EL (cell line): ENCODE results near the gene XIRP1.
"Not testable (repeated sequence)": the region's sequence is repeated elsewhere in the genome, so short reads cannot be mapped to it uniquely, and the experiment has no call there.

Experiments used
- DNase-seq: peaks from one replicate; pipeline ENCODE4 v3.0.0-alpha.2; 2016

The XIRP1 gene

DNA sequence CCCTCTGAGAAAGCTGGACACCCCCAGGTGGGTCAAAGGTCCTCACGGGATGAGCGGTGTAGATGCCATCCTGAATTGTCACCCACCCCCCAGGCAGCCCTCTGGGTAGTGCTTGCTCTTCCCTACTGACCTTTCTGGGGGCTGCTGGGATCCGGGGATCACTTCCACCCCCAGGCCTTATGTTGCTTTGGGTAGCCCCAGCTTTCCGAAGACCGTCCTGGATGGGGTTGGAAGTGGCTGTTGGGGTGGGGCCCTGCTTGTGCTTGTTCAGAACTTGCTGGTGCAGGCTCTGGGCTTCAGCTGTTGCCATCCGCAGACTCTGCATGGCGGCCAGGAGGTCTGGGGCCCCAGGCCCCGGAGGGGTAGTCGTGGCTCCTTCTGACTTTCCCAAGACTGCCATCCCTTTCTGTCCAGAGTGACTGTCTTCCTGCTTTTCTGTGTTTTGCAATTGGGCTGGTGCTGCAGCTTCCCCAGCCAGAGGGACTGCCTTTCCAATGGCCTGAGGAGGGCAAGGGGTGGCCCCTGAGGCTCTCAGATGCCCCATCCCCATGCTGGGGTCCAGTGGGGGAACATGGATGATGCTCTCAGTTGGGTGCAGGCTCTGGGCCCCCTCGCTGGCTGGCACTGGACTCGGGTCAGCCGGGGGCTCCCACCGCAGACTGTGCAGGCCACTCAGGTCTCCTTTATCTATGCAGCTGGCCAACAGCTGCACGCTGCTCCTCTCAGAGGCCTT is 6.3 kb downstream of the XIRP1 start:
- DNase-seq: no peak

DNA sequence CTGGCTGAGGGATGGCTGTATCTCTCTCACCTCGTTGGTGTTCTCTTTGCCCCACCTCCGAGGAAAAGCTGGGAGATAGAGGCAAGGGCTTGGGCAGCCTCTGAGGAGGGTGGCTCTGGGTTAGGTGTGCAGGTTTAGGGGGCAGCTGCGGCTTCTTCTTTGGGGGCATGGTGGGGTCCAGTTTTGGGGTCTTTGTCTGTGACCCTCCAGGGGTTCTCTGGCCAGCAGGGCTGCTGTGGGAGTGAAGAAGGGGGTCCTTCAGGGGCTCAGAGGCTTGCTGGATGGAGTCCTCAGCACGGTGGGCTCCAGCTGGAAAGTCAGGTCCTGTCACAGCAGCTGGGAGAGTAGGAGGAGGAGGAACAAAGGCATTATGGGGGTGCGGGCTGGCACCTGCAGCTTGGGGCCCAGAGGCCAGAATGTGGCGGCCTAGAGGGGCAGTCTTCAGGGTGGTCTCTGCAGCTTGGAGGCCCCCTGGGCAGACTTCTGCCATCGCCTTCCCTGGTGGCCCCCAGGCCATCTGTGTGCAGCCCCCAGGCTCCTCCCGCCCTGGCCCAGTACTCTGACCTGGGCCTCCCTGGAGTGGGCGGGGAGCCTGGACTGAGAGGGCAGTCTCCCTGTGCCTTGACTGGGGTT is 7.0 kb downstream of the XIRP1 start:
- DNase-seq: no peak

DNA sequence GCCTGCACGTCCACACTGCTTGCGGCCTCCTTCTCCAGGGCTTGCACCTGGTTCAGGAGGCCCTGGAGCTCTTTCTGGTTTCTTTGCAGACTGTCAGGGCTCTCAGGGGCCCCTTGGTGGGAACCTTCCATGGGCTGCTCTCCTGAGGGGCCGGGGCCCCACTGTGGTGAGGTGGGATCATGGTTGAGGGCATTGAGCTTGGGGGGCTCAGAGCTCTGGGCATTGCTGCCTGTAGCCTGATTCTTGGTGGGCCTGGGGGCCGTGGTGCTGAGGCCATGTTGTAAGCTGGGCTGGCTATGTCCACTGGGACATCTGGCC is 7.5 kb downstream of the XIRP1 start:
- DNase-seq: no peak

DNA sequence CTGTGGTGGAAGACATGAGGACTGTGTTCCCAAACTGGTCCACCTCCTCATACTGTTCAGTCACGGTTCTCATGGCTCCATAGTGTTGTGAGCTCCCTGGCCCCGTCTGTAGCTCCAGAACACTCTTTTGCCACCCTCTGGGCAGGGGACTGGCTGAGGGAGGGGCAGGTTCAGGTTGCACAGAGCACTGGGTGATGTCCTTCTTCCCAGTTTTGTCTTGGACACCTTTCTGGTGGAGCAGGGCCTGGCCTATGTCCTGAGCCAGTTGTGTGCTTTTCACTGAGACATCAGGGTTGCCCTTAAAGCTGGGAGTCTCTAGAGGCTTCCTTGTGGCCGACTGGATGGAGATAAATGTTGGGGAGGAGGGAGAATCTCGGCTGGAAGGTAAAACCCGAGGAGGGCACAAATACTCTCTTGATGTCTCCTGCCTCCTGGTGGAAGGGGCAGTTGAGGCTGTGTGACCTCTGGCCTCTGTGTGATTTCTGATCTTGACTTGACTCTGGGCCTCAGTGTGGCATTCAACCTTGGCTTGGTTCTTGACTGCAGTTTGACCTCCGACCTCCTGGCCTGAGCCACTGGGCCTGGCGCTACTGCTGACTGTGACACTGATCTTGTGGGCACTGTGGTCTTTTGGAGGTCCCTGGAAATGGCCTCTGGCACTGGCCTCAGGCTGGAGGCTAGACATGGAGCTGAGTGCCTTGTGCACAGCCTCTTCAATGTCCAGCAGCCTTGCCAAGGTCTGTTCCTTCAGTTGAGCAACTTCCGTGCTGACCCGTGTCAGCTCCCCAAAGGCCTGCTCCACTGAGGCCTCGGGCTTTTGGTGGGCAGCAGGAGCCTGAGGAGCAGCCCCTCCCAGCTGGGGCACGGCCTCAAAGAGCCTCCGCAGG is 8.1 kb downstream of the XIRP1 start:
- DNase-seq: no peak

DNA sequence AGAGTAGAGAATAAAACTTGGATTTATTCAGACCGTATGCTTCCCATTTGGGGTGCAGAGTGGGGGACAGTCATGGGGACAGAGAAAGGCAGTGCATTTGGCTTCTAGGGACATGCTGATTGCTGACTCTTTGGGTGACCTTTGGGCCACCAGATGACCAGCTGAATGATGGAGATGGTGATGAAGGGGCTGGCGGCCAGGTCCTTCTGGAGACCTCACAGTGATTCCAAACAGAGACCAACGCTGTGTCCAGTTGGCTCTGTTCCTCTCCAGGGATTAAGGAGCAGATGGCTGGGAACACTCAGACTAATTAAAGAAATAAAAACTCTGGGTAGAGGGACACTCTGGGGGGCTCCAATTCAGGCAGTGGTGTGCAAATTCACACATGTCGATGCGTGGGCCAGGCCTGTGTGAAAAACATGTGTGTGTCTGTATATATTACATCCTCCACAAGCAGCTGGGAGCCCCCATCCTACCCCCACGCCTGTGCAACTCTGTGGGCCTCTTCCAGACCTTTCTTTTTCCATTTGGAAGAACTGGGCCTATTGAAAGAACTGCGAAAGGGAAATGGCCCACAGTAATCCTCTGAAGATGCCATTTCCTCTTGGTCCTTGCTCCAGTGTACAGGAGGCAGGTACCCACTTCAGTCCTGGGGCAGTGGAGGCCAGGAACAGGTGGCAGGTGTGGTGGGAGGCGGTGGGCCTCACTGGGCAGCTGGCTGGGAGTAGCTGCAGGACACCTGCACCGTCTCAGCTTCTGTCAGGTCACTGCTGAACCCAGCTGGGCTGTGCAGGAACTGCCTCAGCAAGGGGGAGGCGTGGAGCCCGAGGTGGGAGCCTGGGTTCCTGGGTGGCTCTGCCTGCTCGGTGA is 8.9 kb downstream of the XIRP1 start:
- no peak for DNase-seq

DNA sequence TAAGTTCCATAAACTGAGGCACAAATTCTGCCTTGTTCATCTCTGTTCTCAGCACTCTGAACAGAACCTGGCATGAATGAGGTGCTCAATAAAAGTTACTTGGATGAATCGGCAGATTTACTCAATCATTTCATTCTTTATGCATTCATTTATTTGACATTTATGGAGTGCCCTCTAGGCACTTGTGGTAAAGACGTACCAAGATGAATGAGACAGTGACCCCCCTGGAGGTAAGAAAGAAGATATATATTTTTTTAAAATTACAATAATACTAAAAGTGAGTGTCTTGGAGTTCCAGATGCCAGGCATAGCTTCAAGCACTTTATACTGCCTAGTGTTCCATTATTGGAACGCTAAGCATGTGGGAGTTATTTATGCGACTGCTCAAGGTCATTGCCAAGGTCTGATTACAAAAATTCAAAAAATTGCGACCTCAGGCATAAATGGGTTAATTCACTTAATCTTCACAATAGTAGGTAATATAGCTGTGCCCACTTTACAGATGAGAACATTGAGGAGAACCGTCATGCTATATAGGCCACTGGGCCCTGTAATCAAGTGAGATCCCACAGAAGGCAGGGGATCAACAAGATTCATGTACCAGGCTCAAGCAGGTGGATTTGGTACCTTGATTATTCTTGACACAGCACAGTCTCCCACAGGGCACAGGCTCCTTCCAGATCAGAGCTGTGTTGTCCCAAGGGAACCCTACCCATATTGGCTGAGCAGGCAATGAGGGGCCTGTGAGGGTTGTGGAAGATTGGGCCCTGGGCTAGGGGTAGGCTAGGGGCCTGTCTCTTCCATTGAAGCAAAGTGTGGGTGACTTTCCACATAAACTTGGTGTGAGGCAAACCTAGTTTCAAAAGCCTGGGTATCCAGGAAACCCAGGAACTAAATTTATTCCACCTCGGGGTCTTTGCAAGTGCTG is 10.7 kb downstream of the XIRP1 start:
- DNase-seq: no peak

DNA sequence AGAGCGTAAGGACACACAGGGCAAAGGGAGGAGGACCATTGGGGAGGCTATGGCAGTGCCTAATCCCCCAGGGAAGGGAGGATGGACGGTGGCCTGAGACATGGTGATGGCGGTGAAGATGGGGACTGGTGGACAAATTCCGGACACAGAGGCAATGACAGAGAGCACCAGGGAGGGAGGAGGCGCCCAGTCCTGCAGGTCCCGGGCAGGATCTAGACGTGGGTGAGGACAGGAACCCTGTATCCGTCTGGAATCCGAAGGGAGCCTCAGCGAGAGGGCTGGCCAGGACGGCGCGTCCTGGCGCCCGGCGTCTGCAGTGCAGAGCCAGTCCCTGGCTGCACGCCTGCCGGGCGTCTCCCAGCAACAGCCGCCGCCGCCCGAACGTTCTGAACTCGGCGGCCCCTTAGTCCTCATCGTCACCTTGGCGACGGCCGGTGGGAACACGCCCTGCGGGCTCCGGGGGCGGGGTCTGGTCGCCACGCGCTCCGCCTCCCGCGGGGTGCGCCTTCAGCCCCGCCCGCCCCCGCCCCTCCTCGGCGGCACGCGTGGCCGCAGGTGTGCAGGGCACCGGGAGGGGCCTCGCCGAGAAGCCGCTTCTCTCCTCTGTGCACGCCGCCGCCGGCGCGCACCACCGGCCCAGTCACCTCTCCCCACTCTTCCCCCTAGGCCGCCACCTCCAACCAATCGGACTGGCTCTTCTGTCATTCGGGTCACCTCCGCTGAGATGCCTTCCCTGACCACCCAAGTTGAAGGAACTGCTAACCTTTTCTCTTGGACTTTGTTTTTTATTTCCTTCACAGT is 11.6 kb downstream of the XIRP1 start:
- DNase-seq: peak; percentile 81

DNA sequence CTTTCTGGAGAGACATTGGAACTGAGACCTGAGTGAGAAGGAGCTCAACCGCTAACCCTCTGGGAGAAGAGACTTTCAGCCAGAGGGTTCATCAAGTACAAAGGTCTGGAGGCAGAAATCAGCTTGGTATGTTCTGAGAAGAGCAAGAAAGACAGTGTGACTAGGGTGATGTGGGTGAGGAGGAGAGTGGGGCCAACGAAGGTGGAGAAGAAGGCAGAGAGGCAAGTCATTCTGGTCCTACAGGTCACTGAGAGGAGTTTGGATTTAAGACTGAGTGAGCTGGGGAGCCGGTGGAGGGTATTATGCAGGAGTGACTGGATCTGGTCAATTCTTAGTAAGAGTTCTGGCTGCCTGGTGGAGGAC is 12.2 kb downstream of the XIRP1 start:
- DNase-seq: no peak

DNA sequence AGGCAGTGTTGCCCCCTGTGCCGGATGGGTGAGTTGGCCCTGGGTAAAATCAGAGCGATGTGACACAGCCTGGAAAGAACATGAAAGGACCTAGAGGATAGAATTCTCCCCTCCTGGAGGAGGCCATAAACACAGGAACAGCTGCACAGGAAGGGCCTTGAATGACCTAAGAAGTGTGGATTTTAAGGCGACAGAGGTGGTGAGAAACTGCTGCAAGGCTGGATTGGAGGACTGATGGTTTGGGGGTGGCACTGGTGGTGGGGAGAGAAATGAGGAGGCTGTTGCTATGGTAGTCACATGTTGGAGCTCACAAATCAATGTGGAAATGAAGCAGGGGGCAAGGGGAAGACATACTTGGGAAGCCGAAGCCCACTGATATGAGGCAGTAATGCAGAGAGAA is 13.8 kb downstream of the XIRP1 start:
- peak; percentile 34 for DNase-seq

DNA sequence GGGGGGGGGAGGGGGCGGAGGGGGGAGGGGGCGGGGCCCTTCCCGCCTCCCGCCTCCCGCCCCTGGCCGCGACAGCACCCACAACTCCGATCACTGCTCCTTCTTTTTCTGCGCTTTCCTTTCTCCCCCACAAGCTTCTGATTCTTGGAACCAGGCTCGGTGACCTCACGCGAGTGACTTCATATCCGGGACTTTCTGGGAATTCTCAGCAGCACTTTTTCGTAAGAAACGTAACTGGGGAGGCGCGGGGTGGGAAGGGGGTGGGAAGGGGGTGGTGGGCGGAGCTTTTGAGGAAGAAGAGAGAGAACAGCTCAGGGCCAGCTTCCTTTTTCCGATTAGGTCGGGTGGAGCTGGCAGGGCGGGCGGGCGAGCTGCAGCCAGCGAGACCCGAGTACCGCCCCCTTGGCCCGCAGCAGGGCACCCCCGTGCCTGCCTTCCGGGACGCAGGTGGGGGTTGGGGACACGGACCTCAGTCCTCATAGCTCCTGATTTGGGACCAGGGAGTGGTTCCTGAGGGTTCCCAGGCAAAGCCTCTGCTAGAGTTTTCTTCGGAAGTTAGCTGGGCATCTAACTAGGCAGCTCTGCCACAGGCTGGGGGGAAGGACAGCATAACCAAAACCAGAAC is 14.6 kb downstream of the XIRP1 start:
- peak; percentile 97 for DNase-seq

DNA sequence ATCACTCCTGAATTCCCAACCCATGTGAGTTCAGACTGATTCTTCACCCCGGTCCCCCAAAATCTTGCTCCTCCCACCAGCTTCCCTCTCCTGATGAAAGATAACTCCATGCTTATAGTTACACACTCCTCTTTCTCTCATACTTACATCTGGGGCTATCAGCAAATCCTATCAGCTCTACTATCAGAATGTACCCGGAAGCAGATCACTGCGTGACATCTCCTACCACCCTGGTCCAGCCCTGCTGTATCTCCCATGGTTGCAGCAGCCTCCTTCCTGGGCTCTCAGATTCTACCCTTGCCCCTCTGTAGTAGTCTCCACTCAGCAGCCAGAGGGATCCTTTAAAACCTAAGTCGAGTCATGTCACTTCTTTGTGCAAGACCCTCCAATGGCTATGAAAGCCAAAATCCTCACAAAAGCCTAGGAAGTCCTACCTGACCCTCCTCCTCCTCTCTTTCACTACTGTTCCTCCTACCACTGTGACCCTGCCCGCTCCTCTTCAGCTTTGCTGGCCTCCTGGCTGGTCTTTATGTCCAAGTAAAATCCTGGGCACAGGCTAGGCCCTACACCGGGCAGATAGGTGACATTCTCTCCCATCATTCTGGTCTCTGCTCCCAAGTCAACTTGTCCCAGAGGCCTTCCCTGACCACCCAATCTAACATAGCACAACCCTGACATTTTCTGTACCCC is 16.2 kb downstream of the XIRP1 start:
- DNase-seq: no peak

DNA sequence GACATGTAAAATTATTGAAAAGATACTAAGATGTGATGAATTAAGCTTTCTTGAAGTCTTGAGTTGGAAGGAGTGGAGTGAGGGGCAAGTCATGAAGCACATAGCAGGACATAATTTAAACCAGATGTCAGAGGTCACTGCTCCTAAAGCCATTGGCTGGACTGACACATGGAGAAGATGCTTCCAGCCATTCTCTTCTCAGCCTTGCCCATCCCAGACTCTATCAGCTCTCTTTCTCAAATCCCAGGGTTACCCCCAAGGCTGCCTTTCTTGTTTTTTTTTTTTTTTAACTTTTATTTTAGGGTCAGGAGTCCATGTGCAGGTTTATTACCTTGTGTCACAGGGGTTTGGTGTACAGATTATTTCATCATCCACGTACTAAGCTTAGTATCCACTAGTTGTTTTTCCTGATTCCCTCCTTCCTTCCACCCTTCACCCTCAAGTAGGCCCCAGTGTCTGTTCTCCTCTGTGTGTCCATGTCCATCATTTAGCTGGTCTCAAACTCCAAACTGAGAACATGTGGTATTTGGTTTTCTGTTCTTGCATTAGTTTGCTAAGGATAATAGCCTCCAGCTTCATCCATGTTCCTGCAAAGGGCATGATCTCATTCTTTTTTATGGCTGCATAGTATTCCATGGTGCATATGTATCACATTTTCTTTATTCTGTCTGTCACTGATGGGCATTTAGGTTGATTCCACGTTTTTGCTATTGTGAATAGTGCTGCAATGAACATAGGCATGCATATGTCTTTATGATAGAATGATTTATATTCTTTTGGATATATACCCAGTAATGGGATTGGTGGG is 18.9 kb downstream of the XIRP1 start:
- DNase-seq: no peak

DNA sequence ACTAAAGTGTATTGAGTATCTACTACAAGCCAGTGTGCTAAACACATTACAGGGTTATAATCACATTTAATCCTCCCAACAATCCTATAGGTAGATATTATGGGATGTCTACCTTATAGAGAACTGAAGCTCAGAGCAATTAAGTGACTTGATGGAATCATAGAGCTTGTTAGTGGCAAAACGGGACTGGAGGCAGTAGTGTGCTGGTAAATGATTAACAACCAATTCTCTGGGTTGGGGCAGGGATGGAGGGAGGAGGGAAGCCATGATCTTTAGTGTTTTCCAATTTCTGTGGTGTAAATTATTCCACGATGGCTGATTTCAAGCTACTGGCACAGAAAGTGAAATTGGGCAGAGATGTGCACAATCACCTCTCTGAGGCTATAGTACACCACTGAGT is 20.5 kb downstream of the XIRP1 start:
- DNase-seq: no peak

DNA sequence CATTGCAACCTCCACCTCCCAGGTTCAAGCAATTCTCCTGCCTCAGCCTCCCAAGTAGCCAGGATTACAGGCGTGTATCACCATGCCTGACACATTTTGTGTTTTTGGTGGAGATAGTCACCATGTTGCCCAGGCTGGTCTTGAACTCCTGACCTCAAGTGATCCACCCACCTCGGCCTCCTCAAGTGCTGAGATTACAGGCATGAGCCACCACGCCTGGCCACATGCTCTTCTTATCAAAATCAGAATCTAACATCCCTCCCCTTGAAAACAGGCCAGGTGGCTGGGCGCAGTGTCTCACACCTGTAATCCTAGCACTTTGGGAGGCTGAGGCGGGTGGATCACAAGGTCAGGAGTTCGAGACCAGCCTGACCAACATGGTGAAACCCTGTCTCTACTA is 21.5 kb downstream of the XIRP1 start:
- not testable (repeated sequence) for DNase-seq

DNA sequence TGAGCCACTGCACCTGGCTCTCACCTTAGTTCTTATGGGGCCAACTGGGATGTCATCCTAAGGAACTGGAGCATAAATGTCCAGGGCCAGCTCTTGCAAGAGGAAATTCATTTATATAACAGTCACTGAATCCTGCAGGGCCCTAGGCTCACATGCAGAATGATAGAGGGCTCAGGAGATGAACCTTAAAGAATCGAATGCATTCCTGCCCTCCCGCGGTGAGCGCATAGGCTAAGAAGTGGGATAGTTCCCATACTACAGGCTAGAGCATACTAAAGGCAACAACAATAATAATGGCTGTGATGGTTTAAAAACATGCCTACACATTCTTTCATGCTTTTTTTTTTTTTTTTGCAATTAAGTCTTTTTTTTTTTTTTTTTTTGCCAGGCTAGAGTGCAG is 21.9 kb downstream of the XIRP1 start:
- DNase-seq: no peak

DNA sequence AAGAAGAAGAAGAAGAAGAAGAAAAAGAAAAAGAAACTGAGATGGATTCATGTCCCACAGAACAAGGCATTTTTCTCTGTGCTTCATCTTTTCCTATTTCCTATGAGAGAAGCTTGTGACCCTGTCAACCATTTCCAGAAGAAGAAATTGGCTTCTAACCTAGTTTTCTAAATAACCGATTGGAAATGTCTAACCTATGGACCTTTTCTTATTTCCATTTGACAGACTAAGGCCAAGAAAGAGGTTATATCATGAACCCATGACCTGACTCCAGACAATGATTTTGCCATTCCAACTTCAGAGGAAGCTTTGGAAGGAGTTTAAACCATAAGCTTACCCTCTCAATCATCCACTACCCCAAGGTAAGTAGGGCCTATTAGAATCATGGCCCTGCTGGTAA is 22.7 kb downstream of the XIRP1 start:
- no peak for DNase-seq

DNA sequence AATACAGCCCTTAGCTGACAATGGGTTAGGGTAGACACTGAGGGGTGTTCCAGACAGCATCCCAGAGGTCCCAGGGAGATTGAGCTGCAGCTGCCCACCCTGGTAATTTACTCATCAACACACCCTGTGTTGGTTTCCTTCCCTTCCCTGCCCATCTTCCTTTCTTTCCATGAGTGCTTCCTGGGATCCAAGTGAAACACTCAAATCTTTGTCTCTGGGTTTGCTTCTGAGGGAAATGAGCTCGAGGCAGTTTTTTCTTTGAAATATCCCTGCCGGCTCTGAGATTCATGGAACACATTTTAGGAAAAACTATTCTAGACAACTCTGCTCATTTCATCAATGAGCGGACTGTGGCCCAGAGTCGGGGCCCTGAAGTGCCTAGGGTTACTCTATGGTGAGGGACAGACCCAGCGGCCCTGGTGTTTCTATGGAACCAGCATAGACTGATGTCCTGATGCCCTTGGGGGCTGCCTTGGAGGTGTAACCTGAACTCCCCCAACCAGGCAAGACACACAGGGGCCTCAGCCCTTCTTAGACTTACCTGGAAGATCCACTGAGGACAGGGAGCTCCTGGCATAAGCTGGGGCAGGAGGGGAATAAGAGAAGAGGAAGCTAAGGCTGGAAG is 24.1 kb downstream of the XIRP1 start:
- no peak for DNase-seq

DNA sequence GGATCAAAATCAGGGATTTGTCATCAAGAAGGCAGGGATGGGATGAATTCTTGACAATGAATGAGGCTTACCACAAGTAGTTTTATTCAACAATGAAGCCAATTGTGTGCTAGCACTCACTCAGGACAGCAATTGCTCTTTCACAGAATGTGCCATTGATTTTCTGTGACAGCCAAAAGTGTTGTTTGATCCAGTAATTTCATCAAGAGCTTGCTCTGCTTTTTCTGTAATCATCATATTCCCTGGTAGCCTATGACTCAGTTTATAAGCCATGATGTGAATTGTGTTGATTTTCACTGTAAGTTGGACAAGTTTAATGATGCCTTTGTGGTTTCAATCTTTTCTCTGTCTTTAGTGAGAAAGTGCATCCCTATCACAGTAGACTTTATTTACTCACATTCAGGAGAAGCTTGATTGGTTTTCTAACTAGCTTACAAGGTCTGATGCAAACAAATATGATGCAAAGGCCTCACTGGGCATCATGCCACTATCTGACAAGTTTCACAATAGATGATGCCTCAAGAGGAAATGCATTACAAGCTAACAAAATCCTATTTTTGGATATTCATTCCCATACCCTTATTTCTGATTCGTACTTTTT is 25.4 kb downstream of the XIRP1 start:
- peak; percentile 86 for DNase-seq
